HuH-7.5 (cell line): ENCODE measurements around the gene LMO7.

Source experiments
- DNase-seq: peaks from one replicate; pipeline ENCODE4 v3.0.0; 2011; ENCODE audit warnings: low spot score

Gene LMO7

GRCh38 chr13:75896271-75896670 is 260.1 kb downstream of the LMO7 start:
- DNase-seq: no peak

GRCh38 chr13:75897386-75897785 is 261.3 kb downstream of the LMO7 start:
- no peak for DNase-seq

GRCh38 chr13:75901501-75901900 is 265.4 kb downstream of the LMO7 start:
- no peak for DNase-seq

- no peak for DNase-seq
Observed at GRCh38 chr13:75902166-75903104, 266.3 kb downstream of the LMO7 start.

GRCh38 chr13:75904012-75904411 is 267.9 kb downstream of the LMO7 start:
- DNase-seq: no peak

GRCh38 chr13:75906315-75906714 is 270.2 kb downstream of the LMO7 start:
- DNase-seq: no peak

- DNase-seq: no peak
Observed at GRCh38 chr13:75907044-75907443, 270.9 kb downstream of the LMO7 start.

- no peak for DNase-seq
Observed at GRCh38 chr13:75908141-75908540, 272.0 kb downstream of the LMO7 start.
